MM.1S (cell line): ENCODE results near the gene PRPF6.

Experiments
- DNase-seq: peaks from one replicate; pipeline ENCODE4 v3.0.0-alpha.2; 2015
- H2AFZ ChIP-seq: fragments of 300-600 bp; sonication (generic); 2 replicates; pipeline ENCODE4 v1.6.0; 2016; ENCODE audit warnings: antibody characterized with exemption, low read length
- H3F3A ChIP-seq: fragments of 300-600 bp; sonication (generic); 2 replicates; pipeline ENCODE4 v1.6.1; 2016; ENCODE audit warnings: mild to moderate bottlenecking, antibody characterized with exemption, low read length, moderate library complexity, mixed read lengths; ENCODE audit not compliant: insufficient read depth
- H3K27ac ChIP-seq: fragments of 300-600 bp; sonication (generic); 2 replicates; pipeline ENCODE4 v1.5.1; 2016; ENCODE audit warnings: mild to moderate bottlenecking, low read length
- H3K27me3 ChIP-seq: fragments of 300-600 bp; sonication (generic); replicated peaks from 2 replicates; pipeline ENCODE4 v1.6.0; 2016; ENCODE audit warnings: low read length; ENCODE audit not compliant: insufficient read depth
- H3K36me3 ChIP-seq: fragments of 300-600 bp; sonication (generic); replicated peaks from 2 replicates; pipeline ENCODE4 v1.6.1; 2016; ENCODE audit warnings: mild to moderate bottlenecking, low read length, mixed read lengths; ENCODE audit not compliant: insufficient read depth
- H3K4me1 ChIP-seq: fragments of 300-600 bp; sonication (generic); 2 replicates; pipeline ENCODE4 v1.6.1; 2016; ENCODE audit warnings: low read length, mixed read lengths
- H3K4me2 ChIP-seq: fragments of 300-600 bp; sonication (generic); 2 replicates; pipeline ENCODE4 v1.6.0; 2016; ENCODE audit warnings: low read depth, low read length
- H3K4me3 ChIP-seq: fragments of 300-600 bp; sonication (generic); 2 replicates; pipeline ENCODE4 v1.5.1; 2016; ENCODE audit warnings: low read length, mixed read lengths
- H3K79me2 ChIP-seq: fragments of 300-600 bp; sonication (generic); 2 replicates; pipeline ENCODE4 v1.6.1; 2016; ENCODE audit warnings: mixed run types, low read length, mixed read lengths
- H3K9ac ChIP-seq: fragments of 300-600 bp; sonication (generic); 2 replicates; pipeline ENCODE4 v1.6.1; 2016; ENCODE audit warnings: low read length, mixed read lengths
- H3K9me2 ChIP-seq: fragments of 300-600 bp; sonication (generic); replicated peaks from 2 replicates; pipeline ENCODE4 v1.6.1; 2016; ENCODE audit warnings: mild to moderate bottlenecking, low read length, mixed read lengths; ENCODE audit not compliant: insufficient read depth
- H3K9me3 ChIP-seq: fragments of 300-600 bp; sonication (generic); replicated peaks from 2 replicates; pipeline ENCODE4 v1.6.1; 2016; ENCODE audit warnings: mild to moderate bottlenecking, low read length, mixed read lengths; ENCODE audit not compliant: insufficient read depth
- H4K20me1 ChIP-seq: fragments of 300-600 bp; sonication (generic); 2 replicates; pipeline ENCODE4 v1.6.1; 2016; ENCODE audit warnings: mild to moderate bottlenecking, low read length, moderate library complexity, mixed read lengths; ENCODE audit not compliant: insufficient read depth
- CTCF ChIP-seq: fragments of 300-600 bp; sonication (generic); IDR thresholded peaks from 2 replicates; pipeline ENCODE4 v1.5.1; 2016; ENCODE audit warnings: antibody characterized with exemption, low read length, mixed read lengths
- EZH2 ChIP-seq: fragments of 300-600 bp; sonication (generic); optimal IDR thresholded peaks from 2 replicates; pipeline ENCODE3; 2017; ENCODE audit warnings: low read depth, mild to moderate bottlenecking, antibody characterized with exemption, low read length, mixed read lengths
- EZH2phosphoT487 ChIP-seq: fragments of 300-600 bp; sonication (generic); IDR thresholded peaks from 2 replicates; pipeline ENCODE4 v1.6.1; 2018; ENCODE audit warnings: antibody characterized with exemption, low read length

PRPF6 gene

GRCh38 chr20:64067733-64068307 lies 86.9 kb downstream of the PRPF6 start:
- Histone ChIP-seq H3K27ac (no peak overlapping the region), H3K9ac (no peak overlapping the region), H4K20me1 (no peaks in the 10 kb centered on the region)

GRCh38 chr20:64068386-64069208 lies 87.7 kb downstream of the PRPF6 start:
- Histone ChIP-seq H3K4me3 (no peak overlapping the region), H3K9me2 (no peaks in the 10 kb centered on the region), H3K9ac (no peak overlapping the region), H3K9me3 (no peaks in the 10 kb centered on the region), H3K36me3 (no peaks in the 10 kb centered on the region), H3K27ac (no peak overlapping the region), H3K4me2 (no peak overlapping the region), H4K20me1 (no peaks in the 10 kb centered on the region), H3F3A (peaks cover 11% of the 10 kb centered on the region), H3K4me1 (peaks cover 32% of the 10 kb centered on the region), H2AFZ (no peak overlapping the region), H3K27me3 (no peaks in the 10 kb centered on the region), H3K79me2 (no peaks in the 10 kb centered on the region)
- no peak for DNase-seq
- no peak for TF ChIP-seq EZH2
- no peak for TF ChIP-seq EZH2phosphoT487

More at GRCh38 chr20:64067733-64068307, 86.9 kb downstream of the PRPF6 start:
- Histone ChIP-seq H3K27me3 (no peaks in the 10 kb centered on the region), H3K79me2 (no peaks in the 10 kb centered on the region), H3K9me3 (no peaks in the 10 kb centered on the region), H3K36me3 (no peaks in the 10 kb centered on the region), H3K4me1 (peaks cover 32% of the 10 kb centered on the region), H3K4me3 (no peak overlapping the region), H2AFZ (no peak overlapping the region), H3F3A (peaks cover 11% of the 10 kb centered on the region), H3K4me2 (no peak overlapping the region), H3K9me2 (no peaks in the 10 kb centered on the region)
- TF ChIP-seq EZH2 = no peak
- TF ChIP-seq CTCF = no peak
- TF ChIP-seq EZH2phosphoT487 = no peak
- no peak for DNase-seq

- Histone ChIP-seq H3K27me3 (no peaks in the 10 kb centered on the region), H3K9me2 (no peaks in the 10 kb centered on the region), H4K20me1 (no peaks in the 10 kb centered on the region), H3K4me1 (peaks cover 27% of the 10 kb centered on the region), H3F3A (peaks cover 11% of the 10 kb centered on the region), H3K4me3 (no peak overlapping the region), H3K9ac (no peak overlapping the region), H3K9me3 (no peaks in the 10 kb centered on the region), H3K27ac (no peak overlapping the region), H3K36me3 (no peaks in the 10 kb centered on the region), H3K79me2 (no peaks in the 10 kb centered on the region), H3K4me2 (no peak overlapping the region), H2AFZ (no peak overlapping the region)
- DNase-seq = no peak
- TF ChIP-seq EZH2 (no peak), CTCF (no peak), EZH2phosphoT487 (no peak)
These were observed 88.3 kb downstream of the PRPF6 start for GRCh38 chr20:64069209-64069613.
